Common myeloid progenitor, CD34-positive (primary cell): ENCODE data around the gene BNC1.
"Not testable (repeated sequence)": the region's sequence is repeated elsewhere in the genome, so short reads cannot be mapped to it uniquely, and the experiment has no call there.

Experiments
- CTCF ChIA-PET: fragments of 350-600 bp; sonication (Branson Sonifier 250); formaldehyde crosslinking; loops from one replicate; lab custom pipeline; 2021; ENCODE audit warnings: antibody characterized with exemption; lab: Charles Lee
- POLR2A ChIA-PET: fragments of 350-600 bp; sonication (Branson Sonifier 250); formaldehyde crosslinking; loops from one replicate; lab custom pipeline; 2021; ENCODE audit warnings: antibody characterized with exemption; lab: Charles Lee
- DNase-seq, 3 donors: peaks; one replicate each; pipeline versions ENCODE4 v3.0.0 to v3.0.0-alpha.2; 2013
- H3K27ac ChIP-seq, 2 experiments: 1 replicate in 1 of 2; 2 replicates in 1 of 2; pipeline ENCODE4 v1.7.0; 2013; ENCODE audit warnings: inconsistent platforms in 2 of 2, low read length in 2 of 2, mild to moderate bottlenecking in 2 of 2, low read depth in 1 of 2, moderate library complexity in 1 of 2; ENCODE audit not compliant: severe bottlenecking in 2 of 2, insufficient read depth in 1 of 2, poor library complexity in 1 of 2
- H3K27me3 ChIP-seq, 5 experiments: replicated peaks in 2 of 5; 1 replicate in 3 of 5; 2 replicates in 2 of 5; pipeline versions ENCODE4 v1.6.1 to v1.7.0; 2013; ENCODE audit warnings: low read length in 4 of 5, mild to moderate bottlenecking in 2 of 5, moderate library complexity in 2 of 5, inconsistent platforms in 1 of 5; ENCODE audit not compliant: insufficient read depth in 5 of 5, control insufficient read depth in 4 of 5
- H3K36me3 ChIP-seq, 4 experiments: 1 replicate in 2 of 4; 2 replicates in 2 of 4; pipeline versions ENCODE4 v1.6.1 to v1.7.0; 2013; ENCODE audit warnings: low read length in 3 of 4, control low read depth in 1 of 4, mild to moderate bottlenecking in 1 of 4; ENCODE audit not compliant: control insufficient read depth in 4 of 4, insufficient read depth in 4 of 4
- H3K4me1 ChIP-seq, 4 experiments: 1 replicate in 3 of 4; 2 replicates in 1 of 4; pipeline versions ENCODE4 v1.6.1 to v1.7.1; 2013; ENCODE audit warnings: low read length in 3 of 4, mild to moderate bottlenecking in 3 of 4, control low read depth in 1 of 4, inconsistent platforms in 1 of 4, moderate library complexity in 1 of 4; ENCODE audit not compliant: control insufficient read depth in 4 of 4, insufficient read depth in 4 of 4; ENCODE audit errors: control extremely low read depth in 1 of 4
- H3K4me3 ChIP-seq, 7 experiments: 1 replicate in 4 of 7; 2 replicates in 3 of 7; pipeline versions ENCODE4 v1.5.1 to v1.7.0; 2013; ENCODE audit warnings: mild to moderate bottlenecking in 7 of 7, low read length in 6 of 7, moderate library complexity in 6 of 7, inconsistent platforms in 2 of 7, low read depth in 2 of 7, control low read depth in 1 of 7; ENCODE audit not compliant: insufficient read depth in 4 of 7, control insufficient read depth in 1 of 7; ENCODE audit errors: extremely low read depth in 1 of 7
- H3K9me3 ChIP-seq, 5 experiments: 1 replicate in 4 of 5; 2 replicates in 1 of 5; pipeline versions ENCODE4 v1.6.1 to v1.7.1; 2013; ENCODE audit warnings: low read length in 4 of 5, mild to moderate bottlenecking in 2 of 5, inconsistent platforms in 1 of 5, low read depth in 1 of 5, moderate library complexity in 1 of 5; ENCODE audit not compliant: control insufficient read depth in 4 of 5, insufficient read depth in 2 of 5; ENCODE audit errors: control extremely low read depth in 1 of 5
- WGBS: methylation state at CpG from one replicate; pipeline ENCODE4 v1.1.5; 2013; ENCODE audit not compliant: insufficient coverage; 5-methylcytosine and 5-hydroxymethylcytosine counted together

Gene BNC1

DNA sequence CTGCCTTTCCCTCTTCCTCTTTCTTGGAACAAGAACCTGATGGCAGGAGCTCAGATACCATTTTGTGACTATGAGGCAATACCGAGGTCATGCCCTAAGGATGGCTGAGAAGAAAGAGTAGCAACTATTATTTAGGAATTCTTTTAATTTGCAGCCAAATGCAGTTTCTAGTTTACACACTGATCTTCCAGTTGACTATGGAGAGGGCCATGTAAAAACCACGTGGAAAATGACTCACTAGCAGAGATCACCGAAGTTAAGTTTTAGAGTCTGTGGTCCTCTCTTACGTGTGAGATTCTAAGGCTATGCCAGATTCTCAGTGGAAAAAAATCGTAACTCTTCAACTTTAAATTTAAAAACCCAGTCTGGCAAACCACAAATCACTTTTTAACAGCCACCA, 7.8 kb downstream of the BNC1 start:
- 83% methylated on average over 4 of the region's 5 CpGs for WGBS
- ChIA-PET POLR2A (no interaction called here), CTCF (no interaction called here)

DNA sequence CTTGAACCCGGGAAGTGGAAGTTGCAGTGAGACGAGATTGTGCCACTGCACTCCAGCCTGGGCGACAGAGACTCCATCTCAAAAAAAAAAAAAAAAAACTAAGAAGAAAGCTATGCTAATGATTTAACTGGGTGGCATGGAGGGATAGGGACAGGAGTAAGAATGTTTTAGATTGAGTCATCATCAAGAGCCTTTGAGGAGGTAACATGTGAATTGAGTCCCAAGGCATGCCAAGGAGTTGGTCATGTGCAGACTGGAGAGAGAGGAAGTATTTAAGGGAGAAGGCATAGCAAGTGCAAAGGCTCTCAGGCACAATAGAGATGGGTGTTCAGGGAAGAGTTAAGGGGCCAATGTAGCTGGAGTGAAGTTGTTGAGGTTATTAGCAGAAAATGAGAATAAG, 9.1 kb downstream of the BNC1 start:
- WGBS, result 100% methylated on average over 1 of the region's 3 CpGs
- no peaks in the 10 kb centered on the region for H3K4me1 ChIP-seq
- ChIA-PET POLR2A (no interaction called here), CTCF (interaction anchor here (1.2 kb wide), 1 partner anchor 27 kb away, joined by 3 read pairs; no protein-coding TSS in a partner anchor)
- no peak overlapping the region for H3K4me3 ChIP-seq
- H3K27me3 ChIP-seq, result peaks cover 6 to 46% (median 12%) of the 10 kb centered on the region in 5 experiments
- H3K27ac ChIP-seq, result no peak overlapping the region
- H3K9me3 ChIP-seq, result no peaks in the 10 kb centered on the region
- H3K36me3 ChIP-seq, result no peaks in the 10 kb centered on the region
- no peak for DNase-seq

More for the DNA sequence above, 7.8 kb downstream of the BNC1 start:
- H3K27me3 ChIP-seq, result peaks cover 15 to 59% (median 19%) of the 10 kb centered on the region in 5 experiments
- no peak for DNase-seq
- H3K4me3 ChIP-seq, result no peak overlapping the region
- no peaks in the 10 kb centered on the region for H3K36me3 ChIP-seq
- H3K9me3 ChIP-seq, result no peaks in the 10 kb centered on the region
- no peak overlapping the region for H3K27ac ChIP-seq
- H3K4me1 ChIP-seq, result no peaks in the 10 kb centered on the region

DNA sequence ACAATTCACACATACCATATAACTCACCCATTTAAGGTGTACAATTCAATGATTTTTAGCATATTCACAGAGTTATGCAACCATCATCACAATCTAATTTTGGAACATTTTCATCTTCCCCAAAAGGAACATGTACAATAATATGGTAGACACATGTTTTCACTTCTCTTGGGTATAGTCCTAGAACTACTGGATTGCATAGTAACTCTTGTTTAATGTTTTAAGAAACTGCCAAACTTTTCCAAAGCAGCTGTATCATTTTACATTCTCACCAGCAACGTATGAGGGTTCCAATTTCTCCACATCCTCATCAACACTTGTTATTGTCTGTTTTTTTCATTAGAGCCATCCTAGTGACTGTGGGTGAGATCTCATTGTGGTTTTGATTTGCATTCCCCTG, 14.3 kb downstream of the BNC1 start:
- H3K4me1 ChIP-seq, result no peaks in the 10 kb centered on the region
- no peak overlapping the region for H3K4me3 ChIP-seq
- ChIA-PET CTCF (no interaction called here), POLR2A (no interaction called here)
- no peaks in the 10 kb centered on the region for H3K9me3 ChIP-seq
- H3K36me3 ChIP-seq, result no peaks in the 10 kb centered on the region
- DNase-seq, result no peak
- peaks cover 0 to 12% (median 6%) of the 10 kb centered on the region in 5 experiments for H3K27me3 ChIP-seq
- H3K27ac ChIP-seq, result no peak overlapping the region
- WGBS, result no CpG with 5 or more reads among the region's 1 CpG

DNA sequence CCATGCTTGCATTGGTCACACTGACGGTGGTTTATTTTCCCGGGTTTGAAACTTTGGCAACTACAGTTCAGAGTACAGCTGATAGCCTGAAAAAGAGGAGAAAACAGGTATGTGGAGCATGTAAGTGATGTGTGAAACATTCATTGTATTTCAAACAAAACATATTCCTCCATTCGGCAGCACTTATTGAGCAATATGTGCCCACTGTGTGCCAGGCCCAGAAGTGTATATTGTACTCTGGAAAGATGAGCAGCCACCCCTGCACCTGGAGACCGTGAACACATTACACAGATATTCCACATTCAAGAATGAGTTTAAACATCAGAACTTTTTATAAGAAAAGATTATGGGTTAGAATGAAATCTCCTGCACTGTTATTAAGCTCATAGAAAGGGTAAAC, 16.3 kb downstream of the BNC1 start:
- Histone ChIP-seq H3K9me3 (no peaks in the 10 kb centered on the region), H3K27me3 (peaks cover 0 to 12% (median 3%) of the 10 kb centered on the region in 5 experiments), H3K4me3 (no peak overlapping the region), H3K4me1 (no peaks in the 10 kb centered on the region), H3K27ac (no peak overlapping the region), H3K36me3 (no peaks in the 10 kb centered on the region)
- no CpG with 5 or more reads among the region's 4 CpGs for WGBS
- CTCF ChIA-PET, result interaction anchor here (1.1 kb wide), 1 partner anchor 20 kb away, joined by 3 read pairs; no protein-coding TSS in a partner anchor
- no peak for DNase-seq
- POLR2A ChIA-PET, result no interaction called here

DNA sequence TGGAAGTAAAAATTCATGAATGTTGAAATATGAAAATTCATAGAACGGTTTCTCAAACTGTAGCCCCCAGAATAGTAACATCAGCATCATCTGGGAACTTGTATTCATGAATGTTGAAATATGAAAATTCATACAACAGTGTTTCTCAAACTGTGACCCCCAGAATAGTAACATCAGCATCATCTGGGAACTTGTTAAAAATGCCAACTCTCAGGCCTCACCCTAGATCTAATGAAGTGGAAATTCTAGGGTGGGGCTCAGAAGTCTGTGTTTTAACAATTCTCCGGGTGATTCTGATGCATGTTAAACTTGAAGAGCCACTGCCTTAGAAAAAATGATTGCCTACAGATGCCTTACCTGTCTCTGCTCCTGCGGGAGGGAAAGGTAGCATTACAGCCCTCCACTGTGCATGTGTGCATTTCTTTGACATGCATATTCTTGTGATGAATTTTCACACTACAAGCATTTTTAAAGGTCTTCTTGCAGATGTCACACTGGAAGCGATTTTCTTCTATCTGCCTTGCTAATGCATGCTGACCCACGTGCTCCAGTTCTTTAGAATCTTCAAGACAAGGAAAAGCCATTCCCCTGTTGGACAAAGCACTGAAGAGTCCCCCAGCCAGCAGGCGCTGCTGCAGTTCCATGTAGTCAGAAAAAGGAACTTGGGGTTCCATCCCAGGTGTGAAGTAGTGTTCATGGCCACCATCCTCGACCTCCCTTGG, 21.7 kb downstream of the BNC1 start:
- 94% methylated on average over 5 of the region's 7 CpGs for WGBS
- DNase-seq, result no peak
- Histone ChIP-seq H3K4me1 (no peaks in the 10 kb centered on the region), H3K4me3 (no peak overlapping the region), H3K36me3 (no peaks in the 10 kb centered on the region), H3K27ac (no peak overlapping the region), H3K27me3 (peaks cover 0 to 9% (median 3%) of the 10 kb centered on the region in 5 experiments), H3K9me3 (no peaks in the 10 kb centered on the region)
- POLR2A ChIA-PET, result no interaction called here
- CTCF ChIA-PET, result no interaction called here

- H3K4me1 ChIP-seq, H3K27ac ChIP-seq, H3K36me3 ChIP-seq, H3K4me3 ChIP-seq, CTCF ChIA-PET, POLR2A ChIA-PET, DNase-seq, H3K9me3 ChIP-seq: not testable (repeated sequence)
- peaks cover 0 to 12% (median 5%) of the 10 kb centered on the region in 5 experiments for H3K27me3 ChIP-seq
- 94% methylated on average over 3 of the region's 6 CpGs for WGBS
Observed at GRCh38 chr15:83262181-83262580, 22.3 kb downstream of the BNC1 start.

DNA sequence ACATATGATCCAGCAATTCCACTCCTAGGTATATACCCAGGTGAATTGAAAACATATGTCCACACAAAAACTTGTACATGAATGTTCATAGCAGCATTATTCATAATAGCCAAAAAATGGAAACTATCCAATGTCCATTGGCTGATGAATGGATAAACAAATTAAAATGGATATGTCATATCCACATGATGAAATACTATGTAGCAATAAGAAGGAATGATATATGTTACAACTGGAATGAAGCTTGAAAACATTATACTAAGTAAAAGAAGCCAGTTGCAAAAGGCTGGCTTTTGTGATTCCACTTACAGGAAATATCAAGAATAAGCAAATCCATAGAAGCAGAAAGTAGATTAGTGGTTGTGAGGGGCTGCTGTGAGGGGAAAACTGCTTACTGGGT, 33.7 kb downstream of the BNC1 start:
- no peaks in the 10 kb centered on the region for H3K4me1 ChIP-seq
- ChIA-PET POLR2A (no interaction called here), CTCF (interaction anchor here (1.7 to 5.3 kb wide), 3 partner anchors 98 to 309 kb away, joined by 5 to 43 read pairs (median 27); no protein-coding TSS in a partner anchor)
- peaks cover 2 to 27% (median 3%) of the 10 kb centered on the region in 5 experiments for H3K27me3 ChIP-seq
- H3K27ac ChIP-seq, result no peak overlapping the region
- no peak overlapping the region for H3K4me3 ChIP-seq
- H3K9me3 ChIP-seq, result no peaks in the 10 kb centered on the region
- H3K36me3 ChIP-seq, result no peaks in the 10 kb centered on the region
- DNase-seq, result no peak
